Activated CD8-positive, alpha-beta memory T cell treated with anti-CD3 and anti-CD28 coated beads, Interleukin-2, amount 50 U/mL, for 48 hours (primary cell): ENCODE results near the gene RIF1.
"Not testable (repeated sequence)": the region's sequence is repeated elsewhere in the genome, so short reads cannot be mapped to it uniquely, and the experiment has no call there.

Experiments
- DNase-seq: peaks from one replicate; pipeline ENCODE4 v3.0.0-alpha.2; 2020

Gene RIF1

GRCh38 chr2:151417650-151418049 is 7.9 kb downstream of the RIF1 start:
- no peak for DNase-seq

DNA sequence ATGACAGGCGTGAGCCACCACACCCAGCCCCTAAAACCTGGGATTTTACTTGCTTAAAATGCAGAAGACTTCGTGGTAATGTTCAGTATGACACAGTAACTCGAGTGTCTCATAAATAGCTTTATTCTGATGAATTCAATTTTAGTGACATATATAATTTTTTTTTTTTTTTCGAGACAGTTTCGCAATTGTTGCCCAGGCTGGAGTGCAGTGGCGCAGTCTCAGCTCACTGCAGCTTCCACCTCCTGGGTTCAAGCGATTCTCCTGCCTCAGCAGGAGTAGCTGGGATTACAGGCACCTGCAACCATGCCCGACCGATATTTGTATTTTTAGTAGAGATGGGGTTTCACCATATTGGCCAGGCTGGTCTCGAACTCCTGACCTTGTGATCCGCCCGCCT is 12.0 kb downstream of the RIF1 start:
- DNase-seq = not testable (repeated sequence)

GRCh38 chr2:151422917-151423439 is 13.3 kb downstream of the RIF1 start:
- DNase-seq = no peak

GRCh38 chr2:151423760-151424159 is 14.1 kb downstream of the RIF1 start:
- DNase-seq = no peak

DNA sequence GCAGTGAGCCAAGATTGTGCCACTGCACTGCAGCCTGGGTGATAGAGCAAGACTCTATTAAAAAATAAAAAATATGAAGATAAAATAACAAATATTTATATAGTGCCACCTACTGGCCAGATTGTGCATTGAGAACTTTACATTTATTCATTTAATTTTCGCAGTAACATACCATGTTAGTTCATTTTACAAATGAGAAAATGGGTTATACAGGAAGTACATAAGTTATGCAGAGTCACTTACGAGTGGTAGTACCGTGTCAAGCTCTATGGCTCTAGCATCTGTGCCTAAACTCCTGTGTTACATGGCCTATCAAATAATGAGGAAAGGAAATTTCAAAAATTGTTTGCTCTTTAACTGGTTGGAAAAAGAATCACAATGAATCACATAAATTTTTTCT is 27.9 kb downstream of the RIF1 start:
- no peak for DNase-seq

- no peak for DNase-seq
Observed at GRCh38 chr2:151438506-151438905, 28.8 kb downstream of the RIF1 start.

DNA sequence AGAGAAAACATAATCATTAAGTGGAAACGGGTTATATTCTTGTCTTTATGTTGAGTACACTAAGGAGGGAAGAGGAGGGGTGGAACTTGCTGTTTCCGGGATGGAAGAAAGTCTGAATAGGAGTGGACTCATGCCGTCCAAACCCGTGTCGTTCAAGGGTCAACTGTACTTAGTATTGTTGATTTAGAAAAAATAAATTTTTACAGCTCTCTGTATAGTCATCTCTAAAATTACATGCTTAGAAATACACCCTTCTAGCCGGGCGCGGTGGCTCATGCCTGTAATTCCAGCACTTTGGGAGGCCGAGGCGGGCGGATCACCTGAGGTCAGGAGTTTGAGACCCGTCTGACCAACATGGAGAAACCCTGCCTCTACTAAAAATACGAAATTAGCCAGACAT is 29.4 kb downstream of the RIF1 start:
- no peak for DNase-seq

GRCh38 chr2:151459358-151459757 is 49.7 kb downstream of the RIF1 start:
- no peak for DNase-seq

- no peak for DNase-seq
Observed at GRCh38 chr2:151465771-151466170, 56.1 kb downstream of the RIF1 start.

DNA sequence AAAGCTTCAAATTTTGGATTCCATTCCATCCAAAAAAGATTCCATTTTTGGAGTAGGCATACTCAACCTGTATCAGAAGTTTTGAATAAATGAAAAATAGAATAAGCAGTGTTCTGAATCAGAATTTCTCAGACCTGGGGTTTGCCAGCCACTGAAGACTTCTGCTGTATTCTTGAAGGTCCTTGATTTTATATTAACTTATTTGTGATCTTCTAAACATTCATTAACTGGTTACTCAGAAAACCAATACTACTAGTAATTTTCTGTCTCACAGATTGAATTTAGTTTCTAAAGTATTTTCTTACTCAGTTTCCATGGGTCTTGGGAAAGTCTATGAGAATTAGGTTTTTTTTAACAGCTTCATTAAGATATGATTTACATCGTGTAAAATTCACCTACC is 60.9 kb downstream of the RIF1 start:
- DNase-seq = no peak

DNA sequence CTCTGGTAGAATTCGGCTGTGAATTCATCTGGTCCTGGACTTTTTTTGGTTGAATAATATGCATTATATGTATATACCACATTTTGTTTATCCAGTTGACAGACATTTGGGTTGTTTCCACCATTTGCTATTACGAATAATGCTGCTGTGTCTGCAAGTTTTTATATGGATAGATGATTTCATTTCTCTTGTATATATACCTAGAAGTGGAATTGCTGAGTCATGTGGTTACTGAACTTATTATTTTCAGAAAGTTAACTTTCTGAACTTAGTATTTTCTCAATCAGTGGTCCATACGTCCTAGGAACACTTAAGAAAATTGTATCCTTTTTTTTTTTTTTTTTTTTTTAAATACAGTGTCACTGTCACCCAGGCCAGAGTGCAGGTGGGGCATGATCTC is 63.3 kb downstream of the RIF1 start:
- DNase-seq = no peak

DNA sequence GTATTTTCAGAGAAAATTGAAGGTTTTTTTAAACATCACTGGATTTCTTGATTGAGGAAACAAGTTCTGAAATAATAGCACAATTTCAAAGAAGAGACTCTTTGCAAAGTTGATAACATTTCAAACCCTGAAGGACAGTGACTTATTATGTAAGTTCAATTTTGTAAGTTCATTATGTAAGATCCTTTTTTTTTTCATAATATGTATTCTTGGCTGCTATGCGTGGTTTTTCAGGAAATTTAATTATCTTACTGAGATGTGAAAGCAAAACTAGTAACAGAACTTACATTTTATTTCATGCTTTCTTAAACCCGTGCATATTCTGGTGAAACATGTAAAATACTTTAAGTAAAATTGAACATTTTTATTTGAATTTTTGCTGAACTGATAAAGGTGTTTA is 65.4 kb downstream of the RIF1 start:
- no peak for DNase-seq

- no peak for DNase-seq
Observed at GRCh38 chr2:151476287-151476686, 66.6 kb downstream of the RIF1 start.

- no peak for DNase-seq
Observed at GRCh38 chr2:151478011-151478410, 68.3 kb downstream of the RIF1 start.

DNA sequence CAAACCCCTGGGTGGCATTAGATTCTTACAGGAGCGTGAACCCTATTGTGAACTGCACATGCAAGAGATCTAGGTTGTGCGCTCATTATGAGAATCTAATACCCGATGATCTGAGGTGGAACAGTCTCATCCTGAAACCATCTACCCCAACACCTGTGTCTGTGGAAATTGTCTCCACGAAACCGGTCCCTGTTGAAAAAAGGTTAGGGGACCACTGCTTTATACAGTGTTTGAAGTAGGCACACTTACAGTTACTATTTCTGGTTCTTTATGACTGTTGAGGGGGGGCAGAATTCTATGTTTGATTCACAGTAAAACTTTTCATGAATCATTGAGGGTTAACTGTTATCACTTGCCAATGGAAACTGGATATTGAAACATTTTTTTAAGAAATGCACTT is 72.0 kb downstream of the RIF1 start:
- DNase-seq = no peak

- no peak for DNase-seq
Observed at GRCh38 chr2:151482171-151482725, 72.5 kb downstream of the RIF1 start.

DNA sequence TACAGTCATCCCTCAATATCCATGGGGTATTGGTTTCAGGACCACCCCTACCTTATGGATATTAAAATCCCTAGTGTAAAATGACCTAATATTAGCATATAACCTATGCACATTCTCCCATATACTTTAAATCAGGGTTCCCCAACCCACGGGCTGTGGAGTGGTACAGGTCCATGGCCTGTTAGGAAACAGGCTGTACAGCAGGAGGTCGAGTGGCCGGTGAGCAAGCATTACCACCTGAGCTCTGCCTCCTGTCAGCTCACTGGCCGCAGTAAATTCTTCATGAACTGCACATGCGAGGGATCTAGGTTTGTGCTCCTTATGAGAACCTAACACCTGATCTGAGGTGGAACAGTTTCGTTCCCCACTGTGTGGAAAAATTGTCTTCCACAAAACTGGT is 73.8 kb downstream of the RIF1 start:
- DNase-seq = no peak

DNA sequence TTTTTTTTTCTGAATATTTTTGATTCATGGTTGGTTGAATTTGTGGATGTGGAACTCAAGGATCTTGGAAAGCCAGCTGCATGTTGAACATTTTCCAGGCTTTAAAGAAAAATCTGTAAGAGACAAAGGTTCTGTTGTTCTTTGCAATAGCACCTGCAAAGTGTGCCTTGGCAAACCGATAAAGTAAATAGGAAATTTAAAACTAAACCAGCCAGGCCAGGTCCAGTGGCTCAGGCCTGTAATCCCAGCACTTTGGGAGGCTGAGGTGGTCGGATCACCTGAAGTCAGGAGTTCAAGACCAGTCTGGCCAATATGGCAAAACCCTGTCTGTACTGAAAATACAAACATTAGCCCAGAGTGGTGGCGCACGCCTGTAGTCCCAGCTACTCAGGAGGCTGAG is 74.4 kb downstream of the RIF1 start:
- no peak for DNase-seq

DNA sequence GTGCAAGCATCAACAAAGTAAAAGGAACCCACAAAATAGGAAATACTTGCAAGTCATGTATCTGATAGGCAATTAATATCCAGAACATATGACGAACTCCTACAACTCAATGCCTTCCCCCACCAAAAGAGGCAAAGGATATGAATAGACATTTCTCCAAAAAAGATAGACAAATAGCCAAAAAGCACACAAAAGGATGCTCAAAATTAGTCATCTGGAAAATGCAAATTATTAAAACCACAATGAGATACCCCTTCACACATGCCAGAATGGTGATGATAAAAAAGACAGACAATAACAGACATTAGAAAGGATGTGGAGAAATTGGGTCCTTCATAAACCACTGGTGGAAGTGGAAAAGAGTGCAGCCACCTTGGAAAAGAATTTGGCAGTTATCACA is 76.4 kb downstream of the RIF1 start:
- DNase-seq = no peak

- DNase-seq = no peak
Observed at GRCh38 chr2:151490276-151490675, 80.6 kb downstream of the RIF1 start.

GRCh38 chr2:151491496-151491895 is 81.8 kb downstream of the RIF1 start:
- no peak for DNase-seq

DNA sequence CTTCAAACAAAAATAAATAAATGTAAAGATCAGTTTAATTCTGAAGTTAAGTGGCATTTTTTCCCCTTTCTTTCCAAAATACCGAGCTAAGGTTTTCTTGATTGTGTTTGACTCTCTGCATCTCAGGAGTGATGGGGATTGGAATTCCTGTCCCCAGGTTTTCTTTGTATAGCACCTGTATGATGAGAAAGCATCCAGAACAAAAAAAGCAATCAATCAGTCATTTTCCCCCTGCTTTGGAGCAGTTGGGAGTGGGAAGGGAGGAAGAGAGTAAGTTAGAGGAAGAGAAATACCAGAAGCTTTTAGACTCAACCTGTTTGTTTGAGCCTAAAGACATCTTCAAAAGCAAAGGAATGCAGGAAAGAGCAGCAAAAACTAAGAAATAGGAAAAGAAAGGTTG is 88.5 kb downstream of the RIF1 start:
- DNase-seq = no peak

DNA sequence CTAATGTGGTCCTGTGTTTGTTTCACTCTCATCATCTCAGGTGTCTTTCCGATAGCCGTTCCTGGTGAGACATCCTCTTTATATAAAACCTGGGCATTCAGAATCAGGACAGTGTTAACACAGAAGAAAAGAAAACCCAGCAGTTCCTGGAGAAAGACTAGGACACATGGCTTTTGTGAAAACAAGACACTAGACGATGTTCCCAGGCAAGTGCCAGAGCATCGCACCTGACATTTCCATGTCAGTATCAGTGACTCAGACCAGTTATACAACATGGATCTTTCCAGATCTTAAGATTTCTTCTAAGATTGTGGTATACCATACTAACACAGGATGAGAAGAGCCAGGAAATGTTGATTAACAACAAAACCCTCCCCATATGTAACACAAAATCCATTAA is 96.5 kb downstream of the RIF1 start:
- no peak for DNase-seq

GRCh38 chr2:151508519-151508918 is 98.8 kb downstream of the RIF1 start:
- no peak for DNase-seq

- no peak for DNase-seq
Observed at GRCh38 chr2:151518802-151519201, 109.1 kb downstream of the RIF1 start.

DNA sequence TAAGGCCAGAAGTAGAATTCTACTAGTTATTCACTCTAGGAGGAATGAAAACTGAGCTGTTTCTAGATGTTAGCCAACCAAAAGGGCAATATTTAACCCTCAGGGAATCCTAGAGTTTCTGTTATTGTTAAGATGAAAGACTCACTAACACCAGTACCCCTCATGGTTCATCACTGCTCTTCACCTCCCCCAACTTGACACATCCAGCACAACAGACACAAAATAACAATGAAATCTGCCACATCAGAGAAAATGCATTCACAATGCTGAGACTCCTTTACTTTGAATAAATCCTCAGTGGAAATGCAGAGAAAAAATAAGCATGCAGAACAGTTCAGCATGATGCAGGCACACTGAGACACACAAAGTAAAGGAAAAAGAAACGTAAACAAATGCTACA is 111.3 kb downstream of the RIF1 start:
- DNase-seq = no peak
